ACHN (cell line): ENCODE measurements around the gene UBE2J2.
A peak's percentile ranks its signal among the peaks of the same experiment; 100 is the strongest.

Source experiments
- DNase-seq: peaks from one replicate; pipeline ENCODE4 v3.0.0-alpha.2; 2015
- in situ Hi-C: cut with HindIII; loops from 2 replicates; pipeline ENCODE4 v1.10.0; 2017; ENCODE audit warnings: low sequenced_read_pairs, low pct_ligation_motif_present, low pct_unique_long_range_greater_than_20kb

The UBE2J2 gene

DNA sequence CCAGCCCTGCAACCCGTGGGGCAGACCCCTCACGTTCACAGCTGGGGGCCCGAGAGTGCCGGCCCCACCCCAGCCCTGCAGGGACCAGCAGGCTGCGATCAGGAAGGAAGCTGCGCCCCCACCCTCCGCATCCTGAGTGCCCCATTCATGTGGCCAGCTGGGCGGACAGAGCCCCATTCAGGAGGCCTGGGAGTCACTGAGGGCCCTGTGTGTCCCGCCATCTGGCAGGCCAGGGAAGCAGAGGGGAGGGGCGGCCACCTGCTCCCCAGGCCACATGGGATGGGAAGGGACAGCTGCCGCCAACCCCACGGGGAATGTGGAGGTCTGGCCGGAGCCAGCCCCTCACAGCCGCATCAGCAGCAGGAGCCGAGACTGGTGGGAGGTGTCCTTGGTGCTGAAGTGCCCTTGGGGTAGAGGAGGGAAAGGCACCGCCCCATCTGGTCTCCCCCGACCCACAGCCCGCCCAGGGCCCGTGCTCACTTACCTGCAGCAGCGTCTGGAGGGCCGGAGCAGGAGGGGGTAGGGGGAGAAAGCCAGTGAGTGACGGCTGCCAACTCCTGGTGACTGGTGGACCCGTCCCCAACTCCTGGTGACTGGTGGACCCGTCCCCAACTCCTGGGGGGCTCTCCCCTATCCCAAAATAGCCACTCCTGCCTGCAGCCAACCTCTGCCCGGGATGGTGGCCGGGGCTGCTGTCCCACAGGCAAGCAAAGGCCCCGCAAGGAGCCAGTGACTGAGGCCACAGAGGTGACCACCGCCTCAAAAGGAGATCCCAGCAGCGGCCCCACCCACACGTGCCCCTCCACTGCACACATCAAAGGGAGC lies 25.4 kb upstream of the UBE2J2 start:
- peak; percentile 23 for DNase-seq
- in situ Hi-C loops, result no loop called here

DNA sequence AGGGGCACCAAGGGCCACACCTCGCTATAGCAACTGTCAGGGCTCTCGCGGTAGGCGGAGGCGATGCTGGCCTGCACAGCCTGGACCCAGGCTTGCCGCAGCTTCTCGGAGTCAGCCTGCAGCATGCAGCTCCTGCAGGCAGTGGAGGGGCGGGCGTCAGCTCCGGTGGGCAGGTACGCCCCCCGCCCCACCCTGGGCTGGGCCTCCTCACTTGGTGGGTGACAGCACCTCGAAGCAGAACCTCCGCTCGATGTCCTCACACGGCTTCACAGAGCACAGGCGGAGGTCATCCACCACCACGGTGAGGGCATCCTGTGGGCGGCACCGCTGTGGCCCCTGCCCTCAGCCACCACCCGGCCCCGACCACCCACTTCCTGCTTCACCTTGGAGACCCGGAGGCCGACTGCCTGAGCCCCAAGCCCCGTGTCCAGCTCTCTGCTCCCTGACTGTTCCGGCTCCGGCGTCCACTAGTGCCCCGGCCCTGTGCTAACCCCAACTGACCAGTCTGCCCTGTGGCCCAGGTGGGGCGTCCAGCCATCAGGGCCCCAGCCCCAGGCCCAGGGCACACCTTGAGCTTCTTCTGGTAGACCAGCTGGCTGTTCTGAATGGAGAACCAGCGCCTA lies 24.3 kb upstream of the UBE2J2 start:
- in situ Hi-C loops, result no loop called here
- DNase-seq, result no peak

DNA sequence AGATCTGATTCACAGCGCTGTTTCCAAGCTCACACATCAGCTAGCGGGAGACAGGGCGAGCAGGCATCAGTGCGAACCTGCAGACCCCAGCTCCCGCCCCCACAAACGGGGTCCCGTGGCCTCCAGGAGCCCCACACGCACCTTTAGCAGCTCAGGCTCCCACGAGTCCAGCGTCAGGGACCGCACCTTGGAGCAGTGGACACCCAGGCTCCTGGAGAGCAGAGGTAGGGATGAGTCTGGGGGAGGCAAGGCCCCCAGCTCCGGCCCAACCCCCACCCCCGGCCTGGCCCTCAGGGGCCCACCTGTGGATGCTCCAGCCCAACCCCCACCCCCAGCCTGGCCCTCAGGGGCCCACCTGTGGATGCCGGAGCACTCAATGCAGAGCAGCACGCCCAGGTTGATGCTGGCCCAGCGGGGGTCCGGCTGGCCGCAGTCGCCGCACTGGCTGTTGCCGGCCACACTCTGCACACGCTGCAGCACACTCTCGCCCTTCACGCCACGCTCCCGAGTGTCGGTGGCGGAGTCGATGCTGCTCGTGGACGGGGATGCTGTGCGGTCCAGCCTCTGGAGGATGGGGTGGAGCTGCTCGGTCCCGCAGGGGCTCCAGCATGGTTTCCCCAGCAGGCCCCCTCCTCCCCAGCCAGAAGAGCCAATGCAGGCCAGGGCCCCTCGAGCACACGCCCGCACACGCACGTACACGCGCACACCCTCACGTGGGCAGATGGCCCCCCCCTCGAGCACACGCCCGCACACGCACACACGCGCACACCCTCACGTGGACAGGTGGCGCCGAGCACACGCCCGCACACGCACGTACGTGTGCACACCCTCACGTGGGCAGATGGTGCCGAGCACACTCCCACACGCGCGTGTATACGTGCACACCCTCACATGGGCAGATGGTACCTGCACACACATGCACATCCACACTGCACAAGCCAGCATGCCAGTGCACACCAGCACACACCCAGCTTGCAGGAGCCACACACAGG lies 22.7 kb upstream of the UBE2J2 start:
- no peak for DNase-seq
- in situ Hi-C loops, result no loop called here

DNA sequence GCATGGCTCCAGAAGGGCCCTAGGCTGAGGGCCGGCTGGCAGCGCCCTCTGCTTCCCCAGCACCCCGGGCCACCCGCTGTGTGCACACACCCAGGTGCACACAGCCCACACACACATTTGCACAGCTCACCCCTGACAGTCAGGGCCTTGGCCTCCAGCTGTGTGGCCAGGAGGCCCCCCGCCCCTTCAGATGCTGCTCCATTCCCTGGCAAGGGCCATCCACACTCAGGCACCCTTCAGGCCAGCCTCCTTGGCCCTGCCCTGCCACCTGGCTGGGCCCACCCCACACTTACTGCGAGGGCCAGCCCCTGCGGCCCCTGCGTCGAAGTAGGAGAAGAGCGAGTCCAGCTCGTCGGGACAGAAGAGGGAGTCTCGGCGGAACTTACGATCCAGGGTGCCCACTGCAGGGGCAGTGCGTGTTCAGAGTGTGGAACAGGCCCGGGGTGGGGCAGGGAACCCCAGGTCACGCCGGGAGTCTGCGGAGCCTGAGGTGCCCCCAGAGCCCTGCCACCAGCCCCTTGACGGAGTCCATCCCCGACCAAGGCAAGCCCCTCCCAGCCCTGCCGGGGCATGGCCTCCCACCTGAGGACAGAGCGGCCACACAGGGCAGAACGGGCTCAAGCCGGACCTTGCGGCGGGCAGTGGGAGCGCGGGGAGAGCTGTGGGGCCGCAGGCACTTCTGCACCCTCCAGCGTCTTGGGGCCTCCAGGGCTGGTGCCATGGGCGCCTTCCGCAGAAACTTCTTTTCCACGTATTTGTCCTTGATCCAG lies 21.7 kb upstream of the UBE2J2 start:
- in situ Hi-C loops, result no loop called here
- no peak for DNase-seq

DNA sequence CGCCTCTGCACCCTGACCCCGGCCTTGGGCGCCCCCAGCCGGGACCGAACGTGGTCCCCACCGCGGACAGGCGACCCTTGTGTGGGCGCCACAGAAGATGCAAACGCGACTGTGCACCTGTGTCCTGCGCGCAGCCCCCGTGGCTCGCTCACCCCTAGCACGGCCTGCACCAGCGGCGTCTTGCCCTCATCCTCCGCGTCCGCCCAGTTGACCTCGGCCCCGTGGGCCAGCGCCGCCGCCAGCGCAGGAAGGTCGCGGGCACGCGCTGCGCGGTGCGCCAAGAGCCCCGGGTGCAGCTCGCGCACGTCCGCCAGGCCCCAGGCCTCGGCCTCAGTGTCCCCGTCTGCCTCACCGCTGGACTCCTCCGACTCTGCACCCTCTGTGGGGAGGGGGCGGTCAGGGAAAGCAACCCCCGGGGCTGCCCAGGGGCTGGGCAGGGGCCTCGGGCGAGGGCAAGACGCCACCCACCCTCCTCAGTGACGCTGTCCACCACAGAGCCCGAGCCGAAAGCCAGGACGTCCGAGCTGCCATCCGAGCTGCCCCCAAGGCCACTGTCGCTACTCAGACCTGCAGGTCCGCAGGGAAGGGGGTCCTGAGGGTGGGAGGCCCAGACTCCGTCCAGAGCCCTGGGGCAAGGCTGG lies 20.7 kb upstream of the UBE2J2 start:
- in situ Hi-C loops, result no loop called here
- no peak for DNase-seq

DNA sequence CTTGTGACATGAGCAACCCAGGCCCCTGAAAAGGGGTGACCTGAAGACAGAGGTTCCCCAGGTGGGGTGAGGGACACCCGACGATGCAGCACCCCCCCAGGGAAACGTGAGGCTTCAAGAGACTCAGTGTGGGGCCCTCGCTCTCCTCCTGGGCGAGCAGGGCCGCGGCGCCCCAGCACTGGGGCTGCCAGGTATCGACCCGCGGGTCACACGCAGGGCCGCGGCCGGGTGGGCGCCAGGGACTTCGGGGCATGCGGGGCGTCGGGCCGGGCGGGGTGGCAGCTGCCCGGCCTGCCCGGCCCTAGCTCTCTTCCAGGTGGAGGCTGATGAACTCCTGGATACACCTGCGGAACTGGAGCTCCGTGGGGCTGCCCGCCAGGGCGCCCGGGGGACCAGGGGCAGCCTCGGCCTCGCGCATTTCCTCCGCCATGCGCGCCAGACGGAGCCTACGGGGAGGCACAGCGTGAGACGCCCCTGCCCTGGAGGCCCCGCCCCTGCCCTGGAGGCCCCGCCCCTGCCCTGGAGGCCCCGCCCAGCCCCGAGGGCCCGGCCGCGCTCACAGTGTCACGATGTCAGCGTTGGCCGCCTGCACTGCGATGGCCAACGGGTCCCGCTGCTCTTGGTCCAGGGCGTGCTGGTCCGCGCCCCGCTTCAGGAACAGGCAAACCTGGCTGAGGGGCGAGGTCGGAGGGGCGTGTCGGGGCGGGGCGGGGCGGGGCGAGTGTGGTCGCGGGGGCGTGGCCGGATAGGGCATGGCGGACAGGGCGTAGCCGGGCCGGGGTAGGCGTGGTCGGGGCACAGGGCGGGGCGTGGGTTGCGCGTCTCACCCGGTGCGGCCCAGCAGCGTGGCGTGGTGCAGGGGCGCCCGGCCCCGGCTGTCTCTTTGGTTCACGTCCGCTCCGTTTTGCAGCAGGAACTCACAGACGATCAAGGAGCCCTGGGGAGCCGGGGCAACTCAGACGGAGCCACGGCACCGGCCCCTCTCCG lies 19.9 kb upstream of the UBE2J2 start:
- in situ Hi-C loops, result no loop called here
- DNase-seq, result no peak

DNA sequence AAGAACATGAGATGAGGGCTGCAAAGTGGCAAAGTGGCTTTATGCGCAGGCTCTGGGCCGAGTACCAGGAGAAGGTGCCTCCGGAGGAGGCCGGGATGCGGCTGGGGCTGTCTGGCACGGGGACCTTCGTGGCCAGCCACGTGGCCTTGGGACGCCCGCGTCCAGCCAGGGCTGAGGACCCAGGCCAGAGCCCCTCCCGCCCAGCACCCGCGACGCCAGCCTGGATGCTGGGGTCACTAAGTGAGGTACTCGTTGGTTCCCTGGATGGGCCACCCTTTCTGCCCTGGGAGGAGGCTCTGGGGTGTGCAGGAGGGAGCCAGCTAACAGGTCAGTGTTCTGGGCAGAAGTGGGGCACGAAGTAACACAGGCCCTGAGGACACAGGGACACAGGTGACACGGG lies 19.2 kb upstream of the UBE2J2 start:
- no peak for DNase-seq
- in situ Hi-C loops, result no loop called here

DNA sequence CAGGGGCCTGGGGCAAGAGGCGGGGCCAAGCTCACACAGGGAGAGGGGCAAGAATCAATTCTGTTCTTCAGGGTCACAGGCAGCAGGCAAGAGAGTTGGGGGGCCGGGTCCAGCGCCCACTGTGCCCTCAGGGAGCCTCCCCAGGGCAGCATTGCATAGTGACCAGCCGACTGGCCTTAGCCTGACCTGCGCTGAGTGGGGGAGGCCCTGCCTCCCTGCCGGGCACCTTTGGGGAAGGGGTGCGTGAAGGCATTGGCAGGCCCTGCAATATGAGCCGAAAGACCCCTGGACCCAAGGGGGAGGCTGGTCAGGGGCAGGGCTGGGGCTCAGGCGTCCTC lies 18.8 kb upstream of the UBE2J2 start:
- DNase-seq, result no peak
- in situ Hi-C loops, result no loop called here

DNA sequence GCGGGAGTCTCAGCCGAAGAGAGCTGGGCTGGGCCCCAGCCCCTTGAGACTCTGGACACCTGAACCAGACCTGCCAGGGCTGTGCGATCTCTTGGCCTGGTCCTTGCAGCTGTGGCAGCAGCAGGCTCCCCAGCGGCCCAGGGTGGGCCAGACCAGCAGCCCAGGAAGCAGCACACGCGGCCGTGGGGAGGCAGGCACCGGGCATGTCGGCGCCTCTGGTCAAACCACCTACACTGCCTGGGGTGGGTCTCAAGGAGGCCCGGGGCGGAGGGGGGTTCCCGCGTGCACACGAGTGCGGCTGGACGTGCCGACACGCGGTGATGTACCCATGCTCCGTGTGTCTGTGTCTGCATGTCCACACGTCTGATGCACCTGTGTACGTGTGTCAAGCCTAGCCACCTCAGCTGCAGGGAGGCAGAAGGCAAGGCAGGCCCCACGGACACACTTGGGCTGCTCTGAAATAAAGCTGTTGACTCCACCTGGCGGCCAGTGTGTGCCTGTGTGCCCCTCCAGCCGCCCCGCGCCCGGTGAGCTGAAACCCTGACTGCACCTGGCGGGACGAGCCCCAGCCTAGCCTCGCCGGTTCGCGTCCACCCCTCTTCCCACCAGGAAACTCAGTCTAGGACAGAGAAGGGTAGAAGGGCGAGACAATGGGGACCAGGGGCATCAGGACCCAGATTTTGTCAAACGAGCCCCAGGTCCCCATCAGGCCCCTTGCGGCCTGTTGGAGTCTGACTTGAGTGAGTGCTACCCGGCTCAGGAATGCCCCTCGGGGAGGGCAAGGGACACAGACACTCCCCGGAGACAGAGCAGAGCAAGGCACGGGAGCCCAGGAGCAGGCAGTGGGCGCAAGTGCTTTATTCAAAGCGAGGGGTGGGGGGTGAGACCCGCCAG lies 18.1 kb upstream of the UBE2J2 start:
- DNase-seq, result peak; percentile 64
- in situ Hi-C loops, result no loop called here

DNA sequence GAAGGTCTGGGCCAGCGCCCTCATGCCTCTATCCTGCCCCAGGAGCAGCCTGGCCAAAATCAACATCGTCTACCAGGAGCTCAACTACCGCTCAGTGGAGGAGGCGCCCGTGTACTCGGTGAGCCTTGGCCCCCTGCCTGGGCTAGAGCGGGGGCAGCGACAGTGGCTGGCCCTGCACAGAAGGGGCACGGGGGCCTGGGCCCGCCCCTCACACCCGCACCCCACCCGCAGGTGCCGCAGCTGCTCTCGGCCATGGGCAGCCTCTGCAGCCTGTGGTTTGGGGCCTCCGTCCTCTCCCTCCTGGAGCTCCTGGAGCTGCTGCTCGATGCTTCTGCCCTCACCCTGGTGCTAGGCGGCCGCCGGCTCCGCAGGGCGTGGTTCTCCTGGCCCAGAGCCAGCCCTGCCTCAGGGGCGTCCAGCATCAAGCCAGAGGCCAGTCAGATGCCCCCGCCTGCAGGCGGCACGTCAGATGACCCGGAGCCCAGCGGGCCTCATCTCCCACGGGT lies 17.4 kb upstream of the UBE2J2 start:
- in situ Hi-C loops, result no loop called here

DNA sequence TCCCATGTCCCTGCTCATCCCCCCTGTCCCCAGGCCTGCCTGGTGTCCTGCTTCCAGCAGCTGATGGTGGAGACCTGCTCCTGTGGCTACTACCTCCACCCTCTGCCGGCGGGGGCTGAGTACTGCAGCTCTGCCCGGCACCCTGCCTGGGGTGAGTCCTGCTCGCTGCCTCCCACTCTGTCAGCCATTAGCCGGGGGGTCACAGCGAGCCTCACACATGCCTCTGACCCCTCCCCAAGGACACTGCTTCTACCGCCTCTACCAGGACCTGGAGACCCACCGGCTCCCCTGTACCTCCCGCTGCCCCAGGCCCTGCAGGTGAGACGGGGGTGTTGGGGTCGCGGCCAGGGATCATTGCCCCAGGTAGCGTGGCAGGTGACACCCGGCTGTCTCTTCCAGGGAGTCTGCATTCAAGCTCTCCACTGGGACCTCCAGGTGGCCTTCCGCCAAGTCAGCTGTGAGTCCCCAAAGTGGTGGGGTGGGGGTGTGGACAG lies 16.6 kb upstream of the UBE2J2 start:
- in situ Hi-C loops, result no loop called here
- DNase-seq, result peak; percentile 60

More for the DNA sequence above, 17.4 kb upstream of the UBE2J2 start:
- no peak for DNase-seq

DNA sequence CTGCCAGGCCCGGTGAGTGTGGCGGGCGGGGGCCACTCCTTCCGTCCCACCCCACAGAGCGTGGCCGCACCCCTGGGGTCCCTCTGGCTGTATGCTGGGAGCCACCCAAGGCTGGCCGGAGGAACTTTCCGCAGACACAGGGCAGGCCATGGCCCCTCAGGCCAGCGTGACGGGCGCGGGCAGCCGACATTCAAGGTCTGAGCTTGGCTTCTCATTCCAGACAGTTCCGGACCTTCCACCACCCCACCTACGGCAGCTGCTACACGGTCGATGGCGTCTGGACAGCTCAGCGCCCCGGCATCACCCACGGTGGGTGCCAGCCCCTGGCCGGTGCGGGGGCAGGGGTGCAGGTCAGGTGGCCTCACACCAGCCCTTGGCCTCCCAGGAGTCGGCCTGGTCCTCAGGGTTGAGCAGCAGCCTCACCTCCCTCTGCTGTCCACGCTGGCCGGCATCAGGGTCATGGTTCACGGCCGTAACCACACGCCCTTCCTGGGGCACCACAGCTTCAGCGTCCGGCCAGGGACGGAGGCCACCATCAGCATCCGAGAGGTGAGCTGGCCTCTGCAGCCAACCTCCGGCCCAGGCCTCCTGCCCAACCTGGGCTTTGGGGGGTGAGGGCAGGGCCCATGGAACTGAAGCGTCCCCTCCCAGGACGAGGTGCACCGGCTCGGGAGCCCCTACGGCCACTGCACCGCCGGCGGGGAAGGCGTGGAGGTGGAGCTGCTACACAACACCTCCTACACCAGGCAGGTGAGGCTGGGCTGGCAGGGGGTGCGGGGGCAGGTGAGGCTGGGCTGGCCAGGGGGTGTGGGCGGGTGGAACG lies 13.8 kb upstream of the UBE2J2 start:
- no peak for DNase-seq
- in situ Hi-C loops, result no loop called here

DNA sequence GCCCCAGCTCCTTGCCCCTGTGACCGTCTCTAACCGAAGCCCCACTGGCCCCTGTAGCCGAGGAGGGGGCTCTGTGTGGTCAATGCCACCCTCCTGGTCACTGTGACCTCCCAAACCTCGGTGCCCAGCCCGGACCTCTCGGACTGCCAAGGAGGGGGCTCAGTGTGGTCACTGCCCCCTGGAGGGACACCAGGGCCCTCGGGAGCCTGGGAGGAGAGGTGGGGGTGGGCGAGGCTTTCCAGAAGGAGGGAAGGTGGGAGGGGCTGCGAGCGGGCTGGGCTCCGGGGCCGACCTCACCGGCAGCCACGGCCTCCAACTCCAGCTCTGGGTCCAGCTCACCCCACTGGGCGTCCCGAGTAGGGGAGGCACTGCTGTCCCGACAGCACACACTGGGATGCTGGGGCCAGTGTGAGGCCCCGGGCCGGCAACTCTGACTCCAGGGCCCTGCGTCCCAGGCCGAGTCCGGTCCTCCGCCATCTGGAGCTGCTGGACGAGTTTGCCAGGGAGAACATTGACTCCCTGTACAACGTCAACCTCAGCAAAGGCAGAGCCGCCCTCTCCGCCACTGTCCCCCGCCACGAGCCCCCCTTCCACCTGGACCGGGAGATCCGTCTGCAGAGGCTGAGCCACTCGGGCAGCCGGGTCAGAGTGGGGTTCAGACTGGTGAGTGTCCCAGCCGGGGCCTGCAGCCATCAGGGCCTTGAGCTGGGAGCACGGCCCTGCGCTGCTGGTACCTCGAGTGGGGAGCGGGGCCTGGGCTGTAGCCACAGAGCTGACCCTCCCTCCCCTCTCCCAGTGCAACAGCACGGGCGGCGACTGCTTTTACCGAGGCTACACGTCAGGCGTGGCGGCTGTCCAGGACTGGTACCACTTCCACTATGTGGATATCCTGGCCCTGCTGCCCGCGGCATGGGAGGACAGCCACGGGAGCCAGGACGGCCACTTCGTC lies 12.9 kb upstream of the UBE2J2 start:
- no peak for DNase-seq
- in situ Hi-C loops, result no loop called here
